ENCODE data around the gene SAPCD2.

DNA sequence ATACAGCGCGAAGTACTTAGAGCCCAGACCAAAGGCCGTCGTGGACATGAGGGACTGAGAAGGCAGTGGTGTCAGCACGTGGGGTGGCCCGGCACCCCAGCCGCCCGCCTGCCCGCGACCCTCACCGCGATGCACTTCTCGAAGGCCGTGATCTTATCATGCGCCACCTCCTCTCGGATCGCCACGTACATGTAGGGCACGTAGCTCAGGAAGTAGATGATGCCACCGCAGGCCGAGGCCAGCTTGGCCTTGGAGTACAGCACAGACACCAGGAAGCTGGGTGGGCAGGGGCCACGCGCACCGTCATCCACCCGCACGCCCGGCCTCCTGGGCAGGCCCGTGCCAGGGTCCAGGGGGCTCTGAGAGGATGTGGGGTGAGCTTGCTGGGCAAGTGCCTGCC, 53.3 kb downstream of the SAPCD2 start:
- TF ChIP-seq CTCF (IDR thresholded peaks at IDR 0.05): no peak
- TF ChIP-seq POLR2A (IDR thresholded peaks at IDR 0.05): no peak
